ENCODE results near the gene SERP2.
A peak's percentile ranks its signal among the peaks of the same experiment; 100 is the strongest.

The SERP2 gene

DNA sequence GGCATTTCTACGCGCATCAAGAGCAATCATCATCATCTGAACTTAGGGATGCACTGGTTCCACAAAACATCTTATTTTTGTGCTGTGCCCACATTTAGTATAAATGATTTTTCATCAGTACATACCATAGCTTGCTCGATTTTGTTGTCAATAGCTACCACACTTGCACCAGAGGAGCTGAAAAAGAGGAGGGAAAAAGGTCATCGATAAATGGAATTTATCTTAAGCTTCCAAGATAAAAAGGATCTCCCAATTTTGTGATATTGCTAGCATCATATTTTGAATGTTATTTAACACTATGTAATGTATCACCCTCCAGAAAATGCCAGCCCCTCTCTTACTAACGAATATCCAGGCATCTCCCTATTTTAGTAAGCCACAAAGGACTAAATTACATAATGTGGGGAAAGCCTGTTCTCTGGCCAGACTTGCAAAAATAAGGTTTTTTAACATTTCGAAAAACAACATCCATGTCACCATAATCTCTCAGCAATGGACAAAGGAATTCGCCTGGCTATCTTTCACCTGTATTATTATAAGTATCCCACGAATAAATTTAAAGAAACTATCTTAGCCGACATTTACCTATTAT is 62.4 kb downstream of the SERP2 start:
- DNase-seq (ENCODE audit: low spot score) = no peak

DNA sequence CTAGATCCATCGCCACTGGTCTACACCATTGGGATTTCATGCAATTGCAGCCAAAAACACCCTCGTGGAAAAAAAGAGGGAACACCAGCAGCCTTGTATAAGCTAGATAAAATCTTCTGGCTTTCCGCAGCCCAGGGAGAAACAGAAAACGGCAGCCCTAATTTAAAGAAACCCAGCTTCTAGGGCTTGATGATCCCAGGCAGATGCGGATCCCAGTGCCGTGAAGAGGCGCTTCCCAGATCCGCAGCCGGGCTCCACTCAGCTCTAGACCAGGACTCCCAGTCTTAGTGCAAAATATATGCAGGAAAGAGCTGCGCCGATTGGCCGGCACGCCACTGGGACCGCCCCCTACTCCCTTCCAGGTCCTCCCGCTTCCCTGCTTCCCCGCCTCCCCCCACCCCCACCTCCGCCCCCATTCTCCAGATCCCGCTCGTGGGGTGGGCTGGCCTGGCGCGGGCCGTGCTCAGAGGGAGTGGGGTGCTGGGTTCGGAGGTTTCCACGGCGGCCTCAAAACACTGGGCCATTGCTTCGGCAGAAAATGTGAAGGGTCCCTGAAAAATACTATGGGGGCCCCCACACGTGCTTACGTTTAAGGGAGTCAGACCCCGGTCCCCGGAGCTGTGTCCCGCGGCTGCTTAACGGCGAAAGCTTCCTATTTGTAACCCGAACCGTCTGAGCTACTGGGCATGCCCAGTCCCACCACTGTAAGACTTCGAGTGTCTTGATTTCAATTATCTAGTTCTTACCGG is 63.1 kb downstream of the SERP2 start:
- DNase-seq (ENCODE audit: low spot score) = peak; percentile 68

- peak; percentile 39 for DNase-seq (ENCODE audit: low spot score)
These were observed 64.0 kb downstream of the SERP2 start for GRCh38 chr13:44437356-44438233.

- no peak for DNase-seq (ENCODE audit: low spot score)
These were observed 64.6 kb downstream of the SERP2 start for GRCh38 chr13:44438234-44438579.

DNA sequence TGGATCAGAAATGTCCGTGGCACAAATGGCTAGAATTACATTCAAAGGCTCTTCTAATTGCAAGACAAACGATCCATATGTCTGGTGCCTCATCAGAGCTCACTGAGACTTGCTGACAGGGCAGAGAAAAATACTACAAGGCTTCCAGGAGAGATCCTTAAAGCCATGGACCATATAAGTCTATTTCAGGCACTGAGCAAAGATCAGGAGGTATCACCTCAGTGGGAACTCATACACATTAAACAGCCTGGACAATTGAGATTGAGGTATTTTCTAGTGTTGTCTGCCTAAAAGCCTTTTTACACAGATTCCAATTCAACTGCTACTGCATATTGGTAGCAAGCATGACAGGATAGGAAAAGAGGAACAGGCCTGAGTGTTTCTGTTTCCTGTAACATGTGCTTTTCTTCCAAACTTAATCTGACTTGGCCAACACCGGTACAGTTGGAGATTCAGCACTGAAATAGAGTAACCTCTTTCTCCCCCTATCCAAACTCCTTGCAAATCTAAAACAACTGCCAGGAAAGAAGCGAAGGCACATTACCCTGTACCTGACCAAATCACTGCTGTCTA is 65.9 kb downstream of the SERP2 start:
- no peak for DNase-seq (ENCODE audit: low spot score)

DNA sequence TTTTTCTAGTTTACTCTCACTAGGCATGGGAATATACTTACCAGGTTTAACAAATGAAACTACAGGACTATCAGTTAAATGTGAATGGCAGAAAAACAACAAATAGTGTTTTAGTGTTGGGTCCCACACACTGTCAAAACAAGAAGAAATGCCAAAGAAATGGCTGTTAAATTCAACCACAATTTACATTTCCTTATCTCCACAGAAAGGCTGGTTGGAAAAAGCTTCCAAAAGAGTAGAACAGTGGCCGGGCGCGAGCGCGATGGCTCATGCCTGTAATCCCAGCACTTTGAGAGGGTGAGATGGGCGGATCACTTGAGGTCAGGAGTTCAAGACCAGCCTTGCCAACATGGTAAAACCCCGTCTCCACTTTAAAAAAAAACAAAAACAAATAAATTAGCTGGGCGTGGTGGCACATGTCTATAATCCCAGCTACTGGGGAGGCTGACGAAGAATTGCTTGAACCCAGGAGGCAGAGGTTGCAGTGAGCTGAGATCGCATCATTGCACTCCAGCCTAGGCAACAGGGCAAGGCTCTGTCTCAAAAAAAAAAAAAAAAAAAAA is 66.5 kb downstream of the SERP2 start:
- no peak for DNase-seq (ENCODE audit: low spot score)

Measured in germinal center (tissue), 1 donor.